ENCODE results near the gene RPS2.
A peak's percentile ranks its signal among the peaks of the same experiment; 100 is the strongest.

Gene RPS2

DNA sequence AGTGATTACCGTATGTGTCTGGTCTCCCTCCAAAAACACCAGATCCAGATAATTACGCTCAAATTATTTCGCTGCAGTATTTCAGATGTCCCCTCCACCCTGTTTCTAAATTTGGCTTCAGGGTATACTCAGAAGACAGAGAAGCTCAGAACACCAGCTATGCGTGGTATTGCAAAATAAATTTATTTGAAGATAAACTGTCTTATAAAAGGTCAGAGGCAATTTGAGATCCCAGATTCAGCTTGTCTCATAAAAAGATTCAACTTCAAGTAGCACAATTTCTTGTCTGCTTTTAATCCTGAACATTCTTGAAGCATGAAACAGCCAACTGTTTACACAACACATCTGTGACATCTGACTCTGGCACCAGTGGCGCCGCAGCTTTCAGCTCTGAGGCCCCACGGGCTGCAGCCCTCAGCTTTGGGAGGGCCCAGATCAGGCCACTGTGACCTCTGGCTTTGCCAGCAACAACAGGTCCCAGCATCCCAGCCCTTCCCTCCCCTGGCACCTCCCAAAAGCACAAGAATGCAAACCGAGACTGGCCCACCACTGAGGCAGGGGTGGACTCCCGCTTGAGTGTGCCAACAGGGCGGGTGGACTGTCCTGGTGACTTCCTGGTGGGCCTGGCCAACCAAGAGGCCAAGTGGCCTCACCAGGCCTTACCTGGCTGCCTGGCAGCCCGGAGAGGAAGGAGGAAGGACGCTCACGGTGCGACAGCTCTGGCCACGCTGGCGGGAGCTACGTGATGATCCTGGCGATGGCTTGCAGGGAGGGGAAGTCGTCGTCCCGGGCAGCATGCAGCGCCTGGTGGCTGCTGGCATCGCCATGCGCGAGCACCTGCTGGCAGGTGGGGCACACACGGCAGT is 33.1 kb upstream of the RPS2 start:
- Histone ChIP-seq H3K27me3 (ENCODE audit: control insufficient read depth, insufficient read depth, low read length) (no peaks in the 10 kb centered on the region), H3K9me3 (ENCODE audit: control insufficient read depth, insufficient read depth, low read length) (no peaks in the 10 kb centered on the region), H3K4me3 (ENCODE audit: low read depth, low read length) (no peak overlapping the region), H3K36me3 (ENCODE audit: control insufficient read depth, insufficient read depth, low read length) (peaks cover 49% of the 10 kb centered on the region), H3K4me1 (ENCODE audit: control insufficient read depth, insufficient read depth, low read length) (no peaks in the 10 kb centered on the region), H3K9ac (ENCODE audit: low read depth, low read length) (no peak overlapping the region)

DNA sequence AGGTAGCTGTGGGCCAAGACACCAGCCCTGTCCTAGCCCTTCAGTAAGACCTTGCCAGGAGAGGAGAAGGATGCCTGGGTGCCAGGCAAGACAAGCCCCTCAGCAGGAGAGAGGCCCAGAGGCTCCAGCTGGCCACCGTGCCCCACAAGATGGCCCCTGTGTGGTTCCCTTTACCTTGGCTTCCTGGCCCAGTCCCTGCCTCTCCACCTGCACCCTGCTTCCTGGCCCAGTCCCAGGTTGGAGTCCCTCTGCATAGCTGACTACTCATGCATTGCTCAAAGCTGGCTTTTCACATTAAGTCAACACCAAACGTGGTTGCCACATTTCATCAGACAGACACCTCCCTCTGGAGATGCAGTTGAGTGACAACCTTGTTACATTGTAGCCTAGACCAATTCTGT is 29.1 kb upstream of the RPS2 start:
- no peak overlapping the region for H3K9ac ChIP-seq (ENCODE audit: low read depth, low read length)
- peaks cover 14% of the 10 kb centered on the region for H3K36me3 ChIP-seq (ENCODE audit: control insufficient read depth, insufficient read depth, low read length)
- H3K27me3 ChIP-seq (ENCODE audit: control insufficient read depth, insufficient read depth, low read length): peaks cover 17% of the 10 kb centered on the region
- H3K4me1 ChIP-seq (ENCODE audit: control insufficient read depth, insufficient read depth, low read length): no peaks in the 10 kb centered on the region
- H3K4me3 ChIP-seq (ENCODE audit: low read depth, low read length): no peak overlapping the region
- H3K9me3 ChIP-seq (ENCODE audit: control insufficient read depth, insufficient read depth, low read length): no peaks in the 10 kb centered on the region

DNA sequence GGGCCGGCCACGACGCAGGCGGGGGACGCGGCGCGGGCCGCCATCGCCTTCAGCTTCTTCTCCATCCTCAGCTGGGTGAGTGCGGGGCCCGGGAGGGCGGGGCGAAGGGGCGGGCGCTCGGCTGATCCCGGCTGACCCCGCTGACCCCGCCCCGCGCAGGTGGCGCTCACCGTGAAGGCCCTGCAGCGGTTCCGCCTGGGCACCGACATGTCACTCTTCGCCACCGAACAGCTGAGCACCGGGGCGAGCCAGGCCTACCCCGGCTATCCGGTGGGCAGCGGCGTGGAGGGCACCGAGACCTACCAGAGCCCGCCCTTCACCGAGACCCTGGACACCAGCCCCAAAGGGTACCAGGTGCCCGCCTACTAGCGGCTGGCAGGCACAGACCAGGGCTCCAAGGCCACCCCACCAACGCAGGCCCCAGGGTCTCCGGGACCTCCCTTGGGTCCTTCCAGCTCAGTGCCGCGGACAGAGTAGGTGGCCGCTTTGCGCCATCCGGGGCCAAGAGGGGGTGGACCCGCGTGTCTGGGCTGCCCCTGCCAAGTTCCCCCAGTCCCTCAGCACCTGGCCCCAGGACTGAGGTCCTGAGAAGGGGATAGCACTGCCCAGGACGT is 28.2 kb upstream of the RPS2 start:
- H3K4me3 ChIP-seq (ENCODE audit: low read depth, low read length): peak overlapping the region; percentile 32
- H3K27me3 ChIP-seq (ENCODE audit: control insufficient read depth, insufficient read depth, low read length): peaks cover 24% of the 10 kb centered on the region
- H3K9ac ChIP-seq (ENCODE audit: low read depth, low read length): no peak overlapping the region
- H3K36me3 ChIP-seq (ENCODE audit: control insufficient read depth, insufficient read depth, low read length): peaks cover 7% of the 10 kb centered on the region
- no peaks in the 10 kb centered on the region for H3K4me1 ChIP-seq (ENCODE audit: control insufficient read depth, insufficient read depth, low read length)
- H3K9me3 ChIP-seq (ENCODE audit: control insufficient read depth, insufficient read depth, low read length): no peaks in the 10 kb centered on the region

DNA sequence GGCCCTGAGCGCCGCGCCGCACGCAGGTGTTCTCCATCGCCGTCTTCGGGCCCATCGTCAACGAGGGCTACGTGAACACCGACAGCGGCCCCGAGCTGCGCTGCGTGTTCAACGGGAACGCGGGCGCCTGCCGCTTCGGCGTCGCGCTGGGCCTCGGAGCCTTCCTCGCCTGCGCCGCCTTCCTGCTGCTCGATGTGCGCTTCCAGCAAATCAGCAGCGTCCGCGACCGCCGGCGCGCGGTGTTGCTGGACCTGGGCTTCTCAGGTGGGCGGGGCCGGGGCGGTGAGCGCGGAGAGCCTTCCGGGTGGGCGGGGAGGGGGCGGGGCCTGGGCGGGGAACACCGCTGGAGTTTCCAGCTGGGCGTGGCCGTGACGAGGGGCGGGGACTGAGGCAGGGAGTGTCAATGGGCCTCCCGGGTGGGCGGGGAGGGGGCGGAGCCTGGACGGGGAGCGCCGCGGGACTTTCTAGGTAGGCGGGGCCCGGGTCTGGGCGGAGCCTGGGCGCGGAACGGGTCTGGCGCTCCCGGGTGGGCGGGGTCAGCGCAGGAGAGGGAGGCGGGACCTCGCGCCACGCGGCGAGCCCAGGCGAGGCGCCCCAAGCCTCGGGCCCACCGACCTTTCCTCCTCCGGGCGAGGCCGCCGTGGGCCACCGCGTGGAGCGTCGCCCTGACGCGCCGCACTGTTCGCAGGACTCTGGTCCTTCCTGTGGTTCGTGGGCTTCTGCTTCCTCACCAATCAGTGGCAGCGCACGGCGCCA is 27.5 kb upstream of the RPS2 start:
- Histone ChIP-seq H3K9ac (ENCODE audit: low read depth, low read length) (no peak overlapping the region), H3K9me3 (ENCODE audit: control insufficient read depth, insufficient read depth, low read length) (no peaks in the 10 kb centered on the region), H3K4me3 (ENCODE audit: low read depth, low read length) (peak overlapping the region; percentile 73), H3K36me3 (ENCODE audit: control insufficient read depth, insufficient read depth, low read length) (peaks cover 4% of the 10 kb centered on the region), H3K27me3 (ENCODE audit: control insufficient read depth, insufficient read depth, low read length) (peaks cover 24% of the 10 kb centered on the region), H3K4me1 (ENCODE audit: control insufficient read depth, insufficient read depth, low read length) (no peaks in the 10 kb centered on the region)

DNA sequence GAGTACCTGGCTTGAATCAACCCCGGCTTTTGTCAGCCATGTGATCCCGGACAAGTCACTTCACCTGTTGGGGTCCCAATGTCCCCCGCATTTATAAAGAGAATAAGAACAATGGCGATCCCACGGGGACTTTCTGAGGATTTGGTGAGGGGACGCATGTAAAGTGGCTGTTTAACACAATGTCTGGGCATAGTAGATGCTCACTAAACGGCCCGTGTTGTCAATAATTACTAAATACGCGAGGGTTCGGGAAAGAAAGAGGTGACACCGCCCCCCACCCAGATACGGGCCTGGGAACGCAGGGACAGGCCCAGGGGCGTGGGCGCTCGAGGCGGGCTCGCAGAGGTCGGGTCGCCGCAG is 26.9 kb upstream of the RPS2 start:
- Histone ChIP-seq H3K36me3 (ENCODE audit: control insufficient read depth, insufficient read depth, low read length) (peaks cover 4% of the 10 kb centered on the region), H3K4me3 (ENCODE audit: low read depth, low read length) (peak overlapping the region; percentile 73), H3K9ac (ENCODE audit: low read depth, low read length) (no peak overlapping the region), H3K27me3 (ENCODE audit: control insufficient read depth, insufficient read depth, low read length) (peaks cover 24% of the 10 kb centered on the region), H3K9me3 (ENCODE audit: control insufficient read depth, insufficient read depth, low read length) (no peaks in the 10 kb centered on the region), H3K4me1 (ENCODE audit: control insufficient read depth, insufficient read depth, low read length) (no peaks in the 10 kb centered on the region)

DNA sequence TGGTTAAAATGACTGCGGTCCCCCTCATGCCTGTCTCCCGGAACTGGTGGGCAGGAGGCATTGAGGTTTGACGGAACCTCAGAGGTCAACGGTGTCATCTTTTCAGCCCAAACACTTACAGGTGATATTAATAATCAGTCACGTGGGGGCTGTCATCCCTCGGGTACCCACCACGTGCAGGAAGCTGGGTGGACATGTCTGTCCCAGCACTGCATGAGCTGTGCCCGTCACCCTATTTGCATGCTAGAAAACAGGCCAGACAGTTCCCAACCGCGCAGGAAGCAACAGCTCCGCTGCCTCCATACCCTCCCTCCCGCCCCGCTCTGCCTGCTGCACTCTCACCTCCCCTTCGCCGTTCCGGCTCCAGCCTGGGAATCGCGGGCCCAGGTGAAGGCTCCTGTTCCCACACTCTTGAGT is 26.5 kb upstream of the RPS2 start:
- Histone ChIP-seq H3K27me3 (ENCODE audit: control insufficient read depth, insufficient read depth, low read length) (peaks cover 24% of the 10 kb centered on the region), H3K4me3 (ENCODE audit: low read depth, low read length) (peak overlapping the region; percentile 73), H3K9me3 (ENCODE audit: control insufficient read depth, insufficient read depth, low read length) (no peaks in the 10 kb centered on the region), H3K9ac (ENCODE audit: low read depth, low read length) (no peak overlapping the region), H3K4me1 (ENCODE audit: control insufficient read depth, insufficient read depth, low read length) (no peaks in the 10 kb centered on the region), H3K36me3 (ENCODE audit: control insufficient read depth, insufficient read depth, low read length) (peaks cover 6% of the 10 kb centered on the region)

DNA sequence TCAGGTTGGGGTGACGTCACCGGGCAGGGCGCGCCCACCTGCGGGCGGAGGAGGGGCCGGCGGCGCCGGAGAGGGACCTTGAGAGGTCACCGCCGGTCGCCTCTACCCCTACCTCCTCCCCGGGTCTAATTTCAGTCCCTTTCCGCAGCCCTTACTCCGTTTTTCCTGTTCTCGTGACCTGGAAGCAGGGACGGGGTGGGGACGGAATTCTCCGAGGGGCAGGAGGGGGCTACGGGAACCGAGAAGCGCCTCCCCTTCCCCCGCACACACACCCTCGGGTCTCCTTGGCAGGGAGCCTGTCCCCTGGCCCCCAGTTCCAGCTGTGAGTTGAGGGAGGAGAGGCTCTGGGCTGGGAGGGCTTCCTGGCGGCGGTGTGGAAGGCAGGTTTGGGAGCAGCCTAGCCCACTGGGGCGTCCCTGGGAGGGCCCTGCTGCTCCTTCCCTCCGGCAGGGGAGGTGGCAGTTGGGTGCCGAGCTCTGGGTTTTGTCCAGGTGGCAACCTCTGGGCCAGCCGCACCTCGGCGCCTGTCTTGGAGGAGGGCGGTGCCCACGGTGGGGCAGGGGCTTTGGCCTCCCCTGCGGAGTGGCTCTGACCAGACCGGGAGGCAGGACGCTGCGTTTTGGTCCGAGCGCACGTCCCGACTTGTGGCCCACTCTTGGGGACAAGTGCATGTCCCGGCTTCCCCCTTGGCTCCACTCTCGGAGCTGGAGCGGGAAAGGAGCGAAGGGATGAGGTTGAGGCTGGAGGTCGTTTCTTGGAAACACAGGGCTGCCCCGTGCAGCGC is 25.9 kb upstream of the RPS2 start:
- H3K9ac ChIP-seq (ENCODE audit: low read depth, low read length): peak overlapping the region; percentile 60
- peaks cover 12% of the 10 kb centered on the region for H3K36me3 ChIP-seq (ENCODE audit: control insufficient read depth, insufficient read depth, low read length)
- H3K4me3 ChIP-seq (ENCODE audit: low read depth, low read length): peak overlapping the region; percentile 73
- H3K27me3 ChIP-seq (ENCODE audit: control insufficient read depth, insufficient read depth, low read length): peaks cover 24% of the 10 kb centered on the region
- H3K9me3 ChIP-seq (ENCODE audit: control insufficient read depth, insufficient read depth, low read length): no peaks in the 10 kb centered on the region
- no peaks in the 10 kb centered on the region for H3K4me1 ChIP-seq (ENCODE audit: control insufficient read depth, insufficient read depth, low read length)

DNA sequence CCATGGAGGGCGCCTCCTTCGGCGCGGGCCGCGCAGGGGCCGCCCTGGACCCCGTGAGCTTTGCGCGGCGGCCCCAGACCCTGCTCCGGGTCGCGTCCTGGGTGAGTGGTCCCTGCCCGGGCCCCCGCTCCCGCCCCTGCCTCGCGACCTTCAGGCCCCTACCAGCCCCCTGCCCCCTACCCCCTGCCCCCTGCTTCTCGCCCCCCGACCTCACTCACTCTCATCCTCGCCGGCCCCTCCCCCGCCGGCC is 25.4 kb upstream of the RPS2 start:
- Histone ChIP-seq H3K9ac (ENCODE audit: low read depth, low read length) (no peak overlapping the region), H3K4me1 (ENCODE audit: control insufficient read depth, insufficient read depth, low read length) (peaks cover under 1% of the 10 kb centered on the region)

DNA sequence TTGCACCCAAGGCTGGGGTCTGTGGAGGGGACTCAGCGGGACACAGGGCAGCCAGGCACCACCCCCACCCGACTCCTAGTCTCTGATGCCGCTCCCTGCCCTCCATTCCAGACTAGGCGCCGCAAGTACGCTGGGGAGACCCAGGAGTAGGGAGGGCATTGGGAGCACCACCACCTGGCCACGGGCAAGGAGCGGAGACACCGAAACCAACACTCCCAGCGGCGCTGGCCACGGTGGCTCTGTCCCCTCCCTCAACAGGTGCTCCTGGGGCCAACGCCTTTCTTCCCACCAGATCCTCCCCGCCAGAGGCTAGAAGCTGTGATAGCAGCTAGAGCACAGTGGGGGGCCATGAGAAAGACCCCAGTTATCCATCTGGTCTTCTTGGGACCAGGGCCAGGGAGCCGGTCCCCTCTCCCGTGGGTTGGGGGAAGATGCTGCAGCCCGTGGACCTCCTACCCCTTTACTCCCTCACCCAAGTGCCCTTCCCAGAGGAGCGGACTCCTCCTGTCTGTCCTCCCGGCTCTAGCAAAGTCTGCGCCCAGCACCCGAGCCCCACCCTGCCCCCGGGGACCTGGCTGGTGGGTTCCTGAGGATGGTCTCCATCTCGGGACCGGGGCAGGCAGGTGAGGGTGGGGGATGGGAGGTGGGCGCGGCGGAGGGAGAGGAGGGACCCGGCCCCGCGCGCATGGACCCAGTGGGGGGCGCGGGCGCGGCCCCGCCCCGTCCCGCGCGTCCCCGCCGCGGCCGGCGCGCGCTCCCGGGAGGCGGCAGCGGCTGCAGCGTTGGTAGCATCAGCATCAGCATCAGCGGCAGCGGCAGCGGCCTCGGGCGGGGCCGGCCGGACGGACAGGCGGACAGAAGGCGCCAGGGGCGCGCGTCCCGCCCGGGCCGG is 24.8 kb upstream of the RPS2 start, which contains the start of gene SYNGR3:
Gene SYNGR3 (plus strand): TSS at position 762 of the 892 bp plus-strand sequence. CDS start 133 bp downstream, outside the sequence.
- no peaks in the 10 kb centered on the region for H3K9me3 ChIP-seq (ENCODE audit: control insufficient read depth, insufficient read depth, low read length)
- H3K4me3 ChIP-seq (ENCODE audit: low read depth, low read length): peak within 1 kb of the TSS; percentile 75
- peaks cover 24% of the 10 kb centered on the region for H3K27me3 ChIP-seq (ENCODE audit: control insufficient read depth, insufficient read depth, low read length)
- H3K9ac ChIP-seq (ENCODE audit: low read depth, low read length): peak within 1 kb of the TSS; percentile 60
- peaks cover 16% of the 10 kb centered on the region for H3K36me3 ChIP-seq (ENCODE audit: control insufficient read depth, insufficient read depth, low read length)
- H3K4me1 ChIP-seq (ENCODE audit: control insufficient read depth, insufficient read depth, low read length): peaks cover 2% of the 10 kb centered on the region

More for the DNA sequence above, 25.4 kb upstream of the RPS2 start:
- H3K27me3 ChIP-seq (ENCODE audit: control insufficient read depth, insufficient read depth, low read length): peaks cover 24% of the 10 kb centered on the region
- peaks cover 16% of the 10 kb centered on the region for H3K36me3 ChIP-seq (ENCODE audit: control insufficient read depth, insufficient read depth, low read length)
- no peaks in the 10 kb centered on the region for H3K9me3 ChIP-seq (ENCODE audit: control insufficient read depth, insufficient read depth, low read length)
- peak overlapping the region; percentile 32 for H3K4me3 ChIP-seq (ENCODE audit: low read depth, low read length)

DNA sequence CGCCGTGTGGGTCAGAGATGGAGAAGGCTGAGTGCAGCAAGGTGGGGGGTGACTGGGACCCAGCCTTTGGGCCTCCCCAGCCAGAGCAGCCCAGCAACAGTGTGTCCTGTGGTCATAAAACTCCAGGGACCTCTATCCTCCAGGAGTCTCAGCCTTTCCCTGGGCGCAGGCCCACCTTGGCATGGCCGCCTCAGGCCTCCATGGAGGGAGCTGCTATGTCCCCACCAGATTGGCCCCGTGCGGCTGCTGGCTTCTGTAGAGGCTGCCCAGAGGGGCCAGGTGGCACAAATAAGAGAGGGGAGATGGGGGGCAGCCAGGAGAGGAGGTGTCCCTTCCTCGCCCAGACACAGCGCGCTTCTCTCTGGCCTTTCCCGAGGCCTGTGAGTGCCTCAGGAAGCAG is 22.6 kb upstream of the RPS2 start:
- Histone ChIP-seq H3K4me3 (ENCODE audit: low read depth, low read length) (no peak overlapping the region), H3K27me3 (ENCODE audit: control insufficient read depth, insufficient read depth, low read length) (peaks cover 35% of the 10 kb centered on the region), H3K4me1 (ENCODE audit: control insufficient read depth, insufficient read depth, low read length) (peaks cover 6% of the 10 kb centered on the region), H3K9me3 (ENCODE audit: control insufficient read depth, insufficient read depth, low read length) (no peaks in the 10 kb centered on the region), H3K36me3 (ENCODE audit: control insufficient read depth, insufficient read depth, low read length) (peaks cover 16% of the 10 kb centered on the region), H3K9ac (ENCODE audit: low read depth, low read length) (no peak overlapping the region)

Data from iPS-15b (cell line).